ENCODE measurements around the gene IP6K1. TPM values are rescaled to one million over a fixed set of nuclear protein-coding genes. Genes with fewer than 3 reads are reported as not detected.

Gene IP6K1
- total and polyA plus RNA-seq, 4 donors, result 16.1 to 54.9 (median 32.5) TPM

GRCh38 chr3:49806850-49807249 is 20.5 kb upstream of the IP6K1 start:
- ATAC-seq (ENCODE audit: insufficient read depth, low FRiP score) (no peak), DNase-seq (no peak)
- Histone ChIP-seq H3K9me3 (ENCODE audit: control insufficient read depth in 4 of 4, insufficient read depth in 3 of 4, low read length in 3 of 4) (no peaks in the 10 kb centered on the region), H3K4me1 (ENCODE audit: control insufficient read depth in 5 of 5, insufficient read depth in 5 of 5, low read length in 5 of 5) (peaks cover 22 to 57% (median 37%) of the 10 kb centered on the region in 5 donors), H3K36me3 (ENCODE audit: control insufficient read depth in 4 of 4, insufficient read depth in 4 of 4, low read length in 4 of 4) (peaks cover 0 to 35% (median 22%) of the 10 kb centered on the region in 4 donors), H3K9ac (ENCODE audit: insufficient read depth in 1 of 2, low read length in 2 of 2) (no peak overlapping the region), H3K27ac (ENCODE audit: low read depth in 1 of 2, low read length in 1 of 2) (peak overlapping the region in 1 of 2 donors; percentile 88), H3K27me3 (ENCODE audit: control insufficient read depth in 3 of 3, insufficient read depth in 3 of 3, low read length in 2 of 3) (no peaks in the 10 kb centered on the region), H3K4me3 (no peak overlapping the region)
- WGBS, 2 donors, result 29 to 56% methylated on average over 2 of the region's 2 CpGs
- no peak for TF ChIP-seq CTCF (IDR thresholded peaks at IDR 0.05; ENCODE audit: control extremely low read depth, extremely low read depth)

- H3K27ac ChIP-seq (ENCODE audit: low read depth in 1 of 2, low read length in 1 of 2), result peak overlapping the region; percentile 69 to 92
- H3K36me3 ChIP-seq (ENCODE audit: control insufficient read depth in 4 of 4, insufficient read depth in 4 of 4, low read length in 4 of 4), result peaks cover 0 to 29% (median 16%) of the 10 kb centered on the region in 4 donors
- TF ChIP-seq CTCF (IDR thresholded peaks at IDR 0.05; ENCODE audit: control extremely low read depth, extremely low read depth), result no peak
- H3K27me3 ChIP-seq (ENCODE audit: control insufficient read depth in 3 of 3, insufficient read depth in 3 of 3, low read length in 2 of 3), result no peaks in the 10 kb centered on the region
- H3K4me1 ChIP-seq (ENCODE audit: control insufficient read depth in 5 of 5, insufficient read depth in 5 of 5, low read length in 5 of 5), result peaks cover 22 to 57% (median 37%) of the 10 kb centered on the region in 5 donors
- H3K9ac ChIP-seq (ENCODE audit: insufficient read depth in 1 of 2, low read length in 2 of 2), result peak overlapping the region in 1 of 2 donors; percentile 30
- no peaks in the 10 kb centered on the region for H3K9me3 ChIP-seq (ENCODE audit: control insufficient read depth in 4 of 4, insufficient read depth in 3 of 4, low read length in 3 of 4)
- peak; percentile 96 to 99 (median 97) for DNase-seq
- no peak for ATAC-seq (ENCODE audit: insufficient read depth, low FRiP score)
- WGBS, 2 donors, result 19 to 23% methylated on average over 11 of the region's 11 CpGs
- no peak overlapping the region for H3K4me3 ChIP-seq
Observed at GRCh38 chr3:49805897-49806701, 19.8 kb upstream of the IP6K1 start.

GRCh38 chr3:49805367-49805782 is 19.0 kb upstream of the IP6K1 start:
- no peak overlapping the region for H3K4me3 ChIP-seq
- 8 to 25% methylated on average over 3 of the region's 3 CpGs for WGBS, 2 donors
- peaks cover 22 to 57% (median 37%) of the 10 kb centered on the region in 5 donors for H3K4me1 ChIP-seq (ENCODE audit: control insufficient read depth in 5 of 5, insufficient read depth in 5 of 5, low read length in 5 of 5)
- peak overlapping the region; percentile 69 to 92 for H3K27ac ChIP-seq (ENCODE audit: low read depth in 1 of 2, low read length in 1 of 2)
- H3K9ac ChIP-seq (ENCODE audit: insufficient read depth in 1 of 2, low read length in 2 of 2), result peak overlapping the region in 1 of 2 donors; percentile 30
- no peak for ATAC-seq (ENCODE audit: insufficient read depth, low FRiP score)
- DNase-seq, result peak; percentile 90 to 97 (median 93)
- no peaks in the 10 kb centered on the region for H3K9me3 ChIP-seq (ENCODE audit: control insufficient read depth in 4 of 4, insufficient read depth in 3 of 4, low read length in 3 of 4)
- no peaks in the 10 kb centered on the region for H3K27me3 ChIP-seq (ENCODE audit: control insufficient read depth in 3 of 3, insufficient read depth in 3 of 3, low read length in 2 of 3)
- no peak for TF ChIP-seq CTCF (IDR thresholded peaks at IDR 0.05; ENCODE audit: control extremely low read depth, extremely low read depth)
- H3K36me3 ChIP-seq (ENCODE audit: control insufficient read depth in 4 of 4, insufficient read depth in 4 of 4, low read length in 4 of 4), result peaks cover 0 to 24% (median 10%) of the 10 kb centered on the region in 4 donors
